ENCODE data around the gene FABP6.
A peak's percentile ranks its signal among the peaks of the same experiment; 100 is the strongest.

Gene FABP6

DNA sequence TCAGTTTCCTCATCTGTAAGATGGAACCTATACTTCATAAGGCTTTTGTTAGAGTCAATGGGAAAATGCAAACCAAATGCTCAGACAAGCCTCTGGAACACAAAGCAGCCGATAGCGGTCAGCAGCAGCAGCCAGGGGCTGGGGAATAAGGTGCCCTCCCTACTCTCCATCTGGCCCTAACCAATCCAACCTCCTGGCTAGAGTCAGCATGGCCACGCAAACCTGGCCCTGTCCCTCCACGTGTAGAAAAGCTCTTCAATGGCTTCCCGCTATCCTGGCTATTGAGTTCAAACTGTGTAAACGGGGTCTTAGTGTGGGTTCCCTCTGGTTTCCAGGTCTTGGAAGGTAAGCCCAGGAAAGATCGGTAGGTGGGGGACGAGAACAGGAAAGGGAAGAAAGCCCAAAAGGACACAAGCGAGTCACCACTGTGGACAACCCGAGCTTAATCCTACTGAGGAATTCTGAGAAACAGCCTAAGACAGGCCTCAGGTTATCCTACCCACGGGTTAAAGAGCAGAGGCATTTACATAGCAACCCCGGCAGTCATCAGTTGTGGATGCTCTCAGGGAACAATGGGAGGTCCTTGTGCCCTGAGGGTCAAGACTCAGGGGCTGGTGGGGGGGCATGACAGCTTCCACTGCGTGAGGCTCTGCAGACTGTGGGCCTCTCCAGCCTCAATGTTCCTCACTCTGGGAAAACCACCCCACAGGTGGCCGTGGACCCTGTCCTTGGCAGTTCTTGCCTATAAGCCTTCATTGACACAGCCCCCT is 30.9 kb downstream of the FABP6 start:
- H3K9ac ChIP-seq (ENCODE audit: low read depth in 1 of 2, low read length in 2 of 2) = peak overlapping the region in 1 of 2 donors; percentile 26

DNA sequence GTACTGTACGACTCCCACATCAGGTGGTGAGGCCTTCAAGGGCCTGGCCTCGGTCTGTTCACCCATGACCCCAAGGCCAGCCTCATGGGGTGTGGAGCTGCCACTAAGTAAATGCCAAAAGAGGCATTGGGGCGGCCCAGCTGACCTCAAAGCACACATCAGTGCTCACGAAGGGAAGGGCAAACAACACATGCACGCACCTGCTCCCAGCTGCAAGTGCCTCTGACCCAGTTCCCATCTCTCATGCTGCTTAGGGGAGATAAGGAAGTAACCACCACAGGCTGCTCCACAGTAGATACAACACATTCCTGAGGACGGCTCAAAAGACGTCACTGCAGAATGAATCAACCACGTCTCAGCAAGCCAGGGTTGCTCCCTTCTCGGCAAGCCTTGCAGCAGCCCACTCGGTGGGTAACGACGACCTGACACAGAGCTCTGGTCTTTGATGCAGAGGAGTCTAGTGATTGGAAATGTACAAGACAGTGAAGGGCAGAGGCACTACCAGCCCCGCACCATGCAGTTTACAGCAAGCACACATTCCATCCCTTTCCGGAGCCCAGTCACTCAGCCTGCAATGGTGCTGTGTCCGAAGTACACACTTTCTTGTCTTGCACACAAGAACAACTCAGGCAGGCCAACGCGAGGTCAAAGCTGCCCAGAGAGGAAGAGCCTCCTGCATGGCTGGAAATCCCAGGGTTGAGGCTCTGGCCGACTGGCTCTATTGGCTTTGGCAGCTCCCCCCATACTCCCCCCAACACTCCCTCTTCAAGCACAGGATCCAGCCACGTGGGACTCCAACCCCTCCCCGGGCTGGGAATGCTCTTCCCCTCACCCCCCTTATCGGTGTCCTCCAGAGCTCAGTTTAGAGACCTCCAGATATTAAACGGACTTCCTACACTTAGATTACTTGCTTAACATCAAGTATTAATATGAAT is 31.8 kb downstream of the FABP6 start:
- Histone ChIP-seq H3K9ac (ENCODE audit: low read depth in 1 of 2, low read length in 2 of 2) (peak overlapping the region; percentile 8 to 26), H3K9me3 (ENCODE audit: control insufficient read depth in 2 of 2, low read length in 2 of 2) (no peaks in the 10 kb centered on the region), H3K4me3 (ENCODE audit: low read length in 2 of 2) (peak overlapping the region; percentile 10 to 42), H3K4me1 (ENCODE audit: control insufficient read depth in 2 of 2, insufficient read depth in 2 of 2, low read length in 2 of 2) (peaks cover 29% of the 10 kb centered on the region in 2 donors), H3K27ac (ENCODE audit: low read depth in 2 of 2, low read length in 2 of 2) (peak overlapping the region; percentile 73 to 85), H3K27me3 (ENCODE audit: control insufficient read depth in 2 of 2, insufficient read depth in 2 of 2, low read length in 2 of 2) (no peaks in the 10 kb centered on the region), H3K36me3 (ENCODE audit: control insufficient read depth in 2 of 2, insufficient read depth in 2 of 2, low read length in 2 of 2) (peaks cover 0 to 2% of the 10 kb centered on the region in 2 donors)

More for the DNA sequence above, 30.9 kb downstream of the FABP6 start:
- H3K27me3 ChIP-seq (ENCODE audit: control insufficient read depth in 2 of 2, insufficient read depth in 2 of 2, low read length in 2 of 2) = no peaks in the 10 kb centered on the region
- H3K9me3 ChIP-seq (ENCODE audit: control insufficient read depth in 2 of 2, low read length in 2 of 2) = no peaks in the 10 kb centered on the region
- H3K4me3 ChIP-seq (ENCODE audit: low read length in 2 of 2) = no peak overlapping the region
- H3K27ac ChIP-seq (ENCODE audit: low read depth in 2 of 2, low read length in 2 of 2) = peak overlapping the region; percentile 73 to 85
- H3K36me3 ChIP-seq (ENCODE audit: control insufficient read depth in 2 of 2, insufficient read depth in 2 of 2, low read length in 2 of 2) = peaks cover 0 to 6% of the 10 kb centered on the region in 2 donors
- peaks cover 28 to 29% of the 10 kb centered on the region in 2 donors for H3K4me1 ChIP-seq (ENCODE audit: control insufficient read depth in 2 of 2, insufficient read depth in 2 of 2, low read length in 2 of 2)

DNA sequence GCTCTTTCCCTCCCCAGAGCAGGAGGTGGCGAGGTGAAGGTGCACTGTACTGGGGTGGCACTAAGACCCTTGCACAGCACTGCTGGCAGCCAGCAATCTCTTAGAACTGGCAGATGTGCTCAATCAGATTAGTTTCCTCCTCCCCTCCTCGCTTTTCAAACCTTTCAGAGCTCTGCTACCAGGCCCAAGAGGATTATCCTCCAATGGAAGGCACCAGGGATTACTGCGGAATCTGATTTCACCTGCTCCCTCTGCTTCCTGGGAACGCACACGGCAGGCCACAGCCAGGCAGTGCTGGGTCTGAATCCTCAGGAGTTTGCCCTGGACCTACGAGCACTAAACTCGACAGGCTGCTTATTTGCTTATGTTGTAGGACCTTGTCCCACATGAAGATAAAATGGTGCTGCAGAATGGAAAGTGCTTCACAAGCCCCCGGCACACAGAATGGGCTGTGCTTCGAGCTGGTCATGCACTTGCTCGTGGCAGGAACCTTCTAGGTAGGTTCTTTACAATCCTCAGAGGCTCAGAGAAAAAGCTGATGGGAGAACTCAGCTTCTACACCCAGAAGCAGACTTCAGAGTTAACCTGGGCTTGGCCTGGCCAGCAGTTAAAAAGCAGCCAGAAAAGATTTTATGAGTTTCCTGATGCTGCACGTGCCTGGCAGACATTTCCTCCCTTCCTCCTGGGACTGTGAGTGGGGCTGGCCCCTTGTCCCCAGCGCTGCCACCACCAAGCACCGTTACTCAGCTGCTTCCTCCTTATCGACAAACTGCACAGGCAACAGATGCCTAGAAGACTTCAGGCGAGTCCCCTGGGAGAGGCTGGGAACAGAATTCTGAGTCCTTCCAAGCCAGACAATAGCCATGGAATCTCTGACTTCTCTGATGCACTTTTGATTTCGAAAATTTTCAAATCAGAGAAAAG is 33.1 kb downstream of the FABP6 start:
- peak overlapping the region; percentile 73 to 85 for H3K27ac ChIP-seq (ENCODE audit: low read depth in 2 of 2, low read length in 2 of 2)

DNA sequence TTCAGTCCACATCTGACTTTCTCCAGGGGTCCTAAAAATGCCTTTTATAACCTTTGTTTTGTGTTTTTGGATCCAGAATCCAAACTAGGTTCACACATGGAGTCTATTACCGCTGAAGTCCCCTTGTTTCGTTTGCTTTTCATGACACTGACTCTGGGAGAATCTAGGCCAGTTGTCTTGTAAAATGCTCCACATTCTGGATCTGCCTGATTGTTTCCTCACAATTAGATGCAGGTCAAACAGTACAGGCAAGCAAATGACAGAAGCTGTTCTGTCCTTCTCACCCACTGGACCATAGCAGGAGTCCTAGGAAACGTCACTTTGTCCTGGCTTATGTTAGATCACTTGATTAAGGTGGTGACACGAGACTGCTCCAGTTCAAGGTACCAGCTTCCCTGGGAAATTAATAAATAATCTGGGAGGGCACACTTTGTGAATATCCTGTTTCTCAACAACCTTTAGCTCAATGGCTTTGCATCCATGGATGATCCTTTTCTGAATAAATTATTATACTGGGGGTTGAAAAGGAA is 34.1 kb downstream of the FABP6 start:
- Histone ChIP-seq H3K4me1 (ENCODE audit: control insufficient read depth in 2 of 2, insufficient read depth in 2 of 2, low read length in 2 of 2) (peaks cover 32 to 36% of the 10 kb centered on the region in 2 donors), H3K27me3 (ENCODE audit: control insufficient read depth in 2 of 2, insufficient read depth in 2 of 2, low read length in 2 of 2) (no peaks in the 10 kb centered on the region), H3K9me3 (ENCODE audit: control insufficient read depth in 2 of 2, low read length in 2 of 2) (no peaks in the 10 kb centered on the region), H3K9ac (ENCODE audit: low read depth in 1 of 2, low read length in 2 of 2) (no peak overlapping the region), H3K4me3 (ENCODE audit: low read length in 2 of 2) (no peak overlapping the region), H3K27ac (ENCODE audit: low read depth in 2 of 2, low read length in 2 of 2) (no peak overlapping the region), H3K36me3 (ENCODE audit: control insufficient read depth in 2 of 2, insufficient read depth in 2 of 2, low read length in 2 of 2) (no peaks in the 10 kb centered on the region)

More for the DNA sequence above, 33.1 kb downstream of the FABP6 start:
- no peaks in the 10 kb centered on the region for H3K36me3 ChIP-seq (ENCODE audit: control insufficient read depth in 2 of 2, insufficient read depth in 2 of 2, low read length in 2 of 2)
- H3K4me3 ChIP-seq (ENCODE audit: low read length in 2 of 2) = peak overlapping the region in 1 of 2 donors; percentile 26
- no peaks in the 10 kb centered on the region for H3K27me3 ChIP-seq (ENCODE audit: control insufficient read depth in 2 of 2, insufficient read depth in 2 of 2, low read length in 2 of 2)
- H3K9me3 ChIP-seq (ENCODE audit: control insufficient read depth in 2 of 2, low read length in 2 of 2) = no peaks in the 10 kb centered on the region
- peaks cover 31 to 36% of the 10 kb centered on the region in 2 donors for H3K4me1 ChIP-seq (ENCODE audit: control insufficient read depth in 2 of 2, insufficient read depth in 2 of 2, low read length in 2 of 2)
- peak overlapping the region; percentile 24 to 41 for H3K9ac ChIP-seq (ENCODE audit: low read depth in 1 of 2, low read length in 2 of 2)

DNA sequence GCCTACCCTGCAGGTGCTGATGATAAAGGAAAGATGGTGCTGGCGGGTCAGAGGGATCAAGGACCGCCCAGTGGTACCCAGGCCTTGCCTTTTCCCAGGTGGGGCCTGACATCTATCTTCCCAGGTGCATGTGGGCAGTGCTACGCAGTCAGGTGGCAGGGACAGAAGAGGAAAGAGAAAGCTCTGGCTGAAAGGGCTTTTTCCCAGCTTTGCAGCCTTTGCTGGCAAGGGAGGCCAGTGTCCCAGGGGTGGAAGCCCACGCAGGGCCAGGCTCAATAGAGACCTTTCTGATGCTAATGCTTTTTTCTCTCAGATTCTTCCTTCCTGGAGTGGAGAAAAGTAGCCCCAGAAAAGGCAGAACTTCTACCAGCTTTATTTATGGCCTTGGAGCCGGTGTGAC is 36.7 kb downstream of the FABP6 start:
- peaks cover 40 to 45% of the 10 kb centered on the region in 2 donors for H3K4me1 ChIP-seq (ENCODE audit: control insufficient read depth in 2 of 2, insufficient read depth in 2 of 2, low read length in 2 of 2)
- H3K9me3 ChIP-seq (ENCODE audit: control insufficient read depth in 2 of 2, low read length in 2 of 2) = no peaks in the 10 kb centered on the region

DNA sequence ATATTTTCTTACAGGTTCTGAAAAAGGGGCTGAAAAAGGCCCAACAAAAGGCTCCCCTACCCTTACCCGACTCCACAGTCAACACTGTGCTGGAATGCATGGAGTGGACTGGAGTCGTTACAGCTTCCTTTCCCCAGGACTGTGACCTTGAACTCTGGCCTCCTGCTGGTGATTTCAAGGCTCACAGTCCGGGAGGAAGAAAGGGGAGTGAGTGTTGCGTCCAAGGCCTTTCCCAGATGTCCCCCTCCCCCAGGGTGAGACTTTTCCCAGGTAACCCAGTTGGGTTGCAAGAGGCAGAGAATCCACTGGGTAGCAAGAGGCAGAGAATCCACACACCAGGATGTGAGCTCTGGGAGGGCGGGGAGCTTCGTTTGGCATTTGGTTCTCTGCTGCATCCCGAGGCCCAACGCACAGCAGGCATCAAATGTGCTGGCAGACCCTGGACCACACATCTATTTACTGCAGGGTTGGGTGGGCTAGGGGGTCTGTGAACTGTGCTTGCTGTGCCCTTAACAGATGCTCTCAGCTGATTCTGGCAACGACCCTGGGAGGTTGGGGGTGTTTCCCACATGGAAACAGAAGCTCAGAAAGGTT is 37.5 kb downstream of the FABP6 start:
- peaks cover 40 to 45% of the 10 kb centered on the region in 2 donors for H3K4me1 ChIP-seq (ENCODE audit: control insufficient read depth in 2 of 2, insufficient read depth in 2 of 2, low read length in 2 of 2)
- no peak overlapping the region for H3K9ac ChIP-seq (ENCODE audit: low read depth in 1 of 2, low read length in 2 of 2)
- H3K27ac ChIP-seq (ENCODE audit: low read depth in 2 of 2, low read length in 2 of 2) = peak overlapping the region; percentile 28 to 38
- no peaks in the 10 kb centered on the region for H3K9me3 ChIP-seq (ENCODE audit: control insufficient read depth in 2 of 2, low read length in 2 of 2)
- no peak overlapping the region for H3K4me3 ChIP-seq (ENCODE audit: low read length in 2 of 2)
- no peaks in the 10 kb centered on the region for H3K27me3 ChIP-seq (ENCODE audit: control insufficient read depth in 2 of 2, insufficient read depth in 2 of 2, low read length in 2 of 2)
- H3K36me3 ChIP-seq (ENCODE audit: control insufficient read depth in 2 of 2, insufficient read depth in 2 of 2, low read length in 2 of 2) = peaks cover 0 to 5% of the 10 kb centered on the region in 2 donors

More for the DNA sequence above, 36.7 kb downstream of the FABP6 start:
- H3K27me3 ChIP-seq (ENCODE audit: control insufficient read depth in 2 of 2, insufficient read depth in 2 of 2, low read length in 2 of 2) = no peaks in the 10 kb centered on the region
- no peak overlapping the region for H3K9ac ChIP-seq (ENCODE audit: low read depth in 1 of 2, low read length in 2 of 2)
- peaks cover 0 to 5% of the 10 kb centered on the region in 2 donors for H3K36me3 ChIP-seq (ENCODE audit: control insufficient read depth in 2 of 2, insufficient read depth in 2 of 2, low read length in 2 of 2)
- H3K27ac ChIP-seq (ENCODE audit: low read depth in 2 of 2, low read length in 2 of 2) = no peak overlapping the region
- no peak overlapping the region for H3K4me3 ChIP-seq (ENCODE audit: low read length in 2 of 2)

DNA sequence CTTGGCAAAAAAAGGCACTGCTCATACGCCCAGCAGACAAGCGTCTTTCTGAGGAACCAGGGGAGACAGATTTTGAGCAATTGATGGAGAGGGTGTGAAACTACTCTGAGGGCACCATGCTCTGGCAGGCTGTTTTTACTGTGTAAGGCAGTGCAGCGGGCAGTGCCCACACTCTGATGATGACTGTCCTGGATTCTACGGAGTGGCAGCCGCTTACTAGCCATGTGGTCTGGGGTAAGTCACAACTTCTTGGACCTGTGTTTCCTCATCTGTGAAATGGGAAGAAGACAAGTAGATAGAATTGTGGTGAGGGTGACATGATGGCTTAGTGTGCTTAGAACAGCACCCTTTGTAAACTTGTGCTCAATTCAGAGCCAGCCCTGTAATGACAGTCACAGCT is 38.8 kb downstream of the FABP6 start:
- H3K27ac ChIP-seq (ENCODE audit: low read depth in 2 of 2, low read length in 2 of 2) = no peak overlapping the region
- H3K9ac ChIP-seq (ENCODE audit: low read depth in 1 of 2, low read length in 2 of 2) = no peak overlapping the region
- peaks cover 40 to 45% of the 10 kb centered on the region in 2 donors for H3K4me1 ChIP-seq (ENCODE audit: control insufficient read depth in 2 of 2, insufficient read depth in 2 of 2, low read length in 2 of 2)
- H3K27me3 ChIP-seq (ENCODE audit: control insufficient read depth in 2 of 2, insufficient read depth in 2 of 2, low read length in 2 of 2) = no peaks in the 10 kb centered on the region
- H3K36me3 ChIP-seq (ENCODE audit: control insufficient read depth in 2 of 2, insufficient read depth in 2 of 2, low read length in 2 of 2) = peaks cover 0 to 5% of the 10 kb centered on the region in 2 donors
- no peak overlapping the region for H3K4me3 ChIP-seq (ENCODE audit: low read length in 2 of 2)
- H3K9me3 ChIP-seq (ENCODE audit: control insufficient read depth in 2 of 2, low read length in 2 of 2) = no peaks in the 10 kb centered on the region

DNA sequence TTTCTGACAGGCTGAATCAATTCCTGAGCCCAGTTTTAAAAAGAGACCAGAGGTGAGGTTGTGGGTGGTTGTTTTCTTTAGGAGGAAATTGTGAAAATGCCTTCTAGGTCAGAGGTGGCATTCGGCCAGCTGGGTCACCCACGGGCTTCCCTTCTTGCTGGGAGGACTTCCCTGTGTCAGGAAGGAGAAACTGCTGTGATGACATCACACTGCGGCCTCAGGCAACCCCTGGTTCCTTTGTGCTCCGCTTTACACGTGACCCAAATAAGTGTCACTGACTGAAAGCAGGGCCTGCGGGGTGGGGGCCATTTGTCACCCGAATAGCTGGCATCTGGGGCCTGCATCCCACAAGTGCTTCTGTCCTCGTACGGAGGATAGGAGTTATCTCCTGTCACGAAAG is 39.7 kb downstream of the FABP6 start:
- Histone ChIP-seq H3K27ac (ENCODE audit: low read depth in 2 of 2, low read length in 2 of 2) (peak overlapping the region in 1 of 2 donors; percentile 43), H3K9me3 (ENCODE audit: control insufficient read depth in 2 of 2, low read length in 2 of 2) (no peaks in the 10 kb centered on the region), H3K36me3 (ENCODE audit: control insufficient read depth in 2 of 2, insufficient read depth in 2 of 2, low read length in 2 of 2) (peaks cover 0 to 5% of the 10 kb centered on the region in 2 donors), H3K4me3 (ENCODE audit: low read length in 2 of 2) (no peak overlapping the region), H3K9ac (ENCODE audit: low read depth in 1 of 2, low read length in 2 of 2) (no peak overlapping the region), H3K4me1 (ENCODE audit: control insufficient read depth in 2 of 2, insufficient read depth in 2 of 2, low read length in 2 of 2) (peaks cover 43 to 48% of the 10 kb centered on the region in 2 donors), H3K27me3 (ENCODE audit: control insufficient read depth in 2 of 2, insufficient read depth in 2 of 2, low read length in 2 of 2) (no peaks in the 10 kb centered on the region)

DNA sequence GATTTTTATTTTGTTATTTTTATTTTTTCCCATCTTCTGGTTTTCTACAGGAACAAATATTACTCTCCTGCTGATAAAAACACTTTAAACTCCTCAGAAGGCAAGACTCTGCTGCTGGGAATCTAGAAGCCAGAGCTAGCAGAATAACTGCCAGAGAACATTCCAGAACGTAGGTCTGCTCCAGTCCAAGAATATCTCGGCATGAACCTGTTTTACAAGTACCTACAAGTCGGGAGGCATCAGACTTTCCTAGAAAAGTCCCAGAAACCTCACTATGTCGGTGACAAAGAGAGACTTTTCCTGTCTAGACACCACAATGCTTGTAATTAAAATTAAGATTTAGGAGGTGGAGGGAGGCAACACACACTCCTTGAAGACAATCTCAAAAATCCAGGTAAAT is 41.4 kb downstream of the FABP6 start:
- Histone ChIP-seq H3K27ac (ENCODE audit: low read depth in 2 of 2, low read length in 2 of 2) (peak overlapping the region; percentile 78 to 85), H3K4me3 (ENCODE audit: low read length in 2 of 2) (no peak overlapping the region), H3K9ac (ENCODE audit: low read depth in 1 of 2, low read length in 2 of 2) (peak overlapping the region; percentile 44 to 64), H3K36me3 (ENCODE audit: control insufficient read depth in 2 of 2, insufficient read depth in 2 of 2, low read length in 2 of 2) (peaks cover 0 to 5% of the 10 kb centered on the region in 2 donors), H3K27me3 (ENCODE audit: control insufficient read depth in 2 of 2, insufficient read depth in 2 of 2, low read length in 2 of 2) (no peaks in the 10 kb centered on the region), H3K4me1 (ENCODE audit: control insufficient read depth in 2 of 2, insufficient read depth in 2 of 2, low read length in 2 of 2) (peaks cover 43 to 53% of the 10 kb centered on the region in 2 donors), H3K9me3 (ENCODE audit: control insufficient read depth in 2 of 2, low read length in 2 of 2) (no peaks in the 10 kb centered on the region)

Data from mucosa of rectum (tissue), 2 donors.